ENCODE measurements around the gene CYP46A1.
"Not testable (repeated sequence)": the region's sequence is repeated elsewhere in the genome, so short reads cannot be mapped to it uniquely, and the experiment has no call there.

The CYP46A1 gene

GRCh38 chr14:99636487-99636886 lies 47.6 kb upstream of the CYP46A1 start:
- Histone ChIP-seq H3K4me1 (ENCODE audit: insufficient read depth, low read length, severe bottlenecking) (no peaks in the 10 kb centered on the region), H3K4me2 (ENCODE audit: low read length) (no peak overlapping the region), H2AFZ (ENCODE audit: low read length) (no peak overlapping the region), H3K27ac (ENCODE audit: low read depth, low read length, poor library complexity, severe bottlenecking) (no peak overlapping the region), H4K20me1 (ENCODE audit: insufficient read depth, low read length) (no peaks in the 10 kb centered on the region), H3F3A (ENCODE audit: insufficient read depth, low read length) (no peaks in the 10 kb centered on the region), H3K9me3 (ENCODE audit: low read length) (no peaks in the 10 kb centered on the region), H3K9me2 (ENCODE audit: low read depth, low read length) (no peaks in the 10 kb centered on the region), H3K27me3 (ENCODE audit: insufficient read depth, low read length) (no peaks in the 10 kb centered on the region; the same call in 1 of the 2 replicates), H3K9ac (ENCODE audit: low read length) (no peak overlapping the region), H3K79me2 (ENCODE audit: insufficient read depth, low read length) (no peaks in the 10 kb centered on the region), H3K36me3 (ENCODE audit: insufficient read depth, low read length) (no peaks in the 10 kb centered on the region), H3K4me3 (ENCODE audit: low read depth, low read length, poor library complexity, severe bottlenecking) (no peak overlapping the region)
- TF ChIP-seq CTCF (IDR thresholded peaks at IDR 0.05; ENCODE audit: low read length): no peak
- no peak for TF ChIP-seq EZH2 (IDR thresholded peaks at IDR 0.05; ENCODE audit: borderline replicate concordance, low read length)

GRCh38 chr14:99637624-99638023 lies 46.5 kb upstream of the CYP46A1 start:
- no peaks in the 10 kb centered on the region for H3K9me3 ChIP-seq (ENCODE audit: low read length)
- no peaks in the 10 kb centered on the region; the same call in 1 of the 2 replicates for H3K27me3 ChIP-seq (ENCODE audit: insufficient read depth, low read length)
- H3K79me2 ChIP-seq (ENCODE audit: insufficient read depth, low read length): no peaks in the 10 kb centered on the region
- H3K36me3 ChIP-seq (ENCODE audit: insufficient read depth, low read length): no peaks in the 10 kb centered on the region
- H3K4me2 ChIP-seq (ENCODE audit: low read length): no peak overlapping the region
- no peak overlapping the region for H3K4me3 ChIP-seq (ENCODE audit: low read depth, low read length, poor library complexity, severe bottlenecking)
- no peaks in the 10 kb centered on the region for H4K20me1 ChIP-seq (ENCODE audit: insufficient read depth, low read length)
- no peaks in the 10 kb centered on the region for H3K4me1 ChIP-seq (ENCODE audit: insufficient read depth, low read length, severe bottlenecking)
- no peak overlapping the region for H3K27ac ChIP-seq (ENCODE audit: low read depth, low read length, poor library complexity, severe bottlenecking)
- H2AFZ ChIP-seq (ENCODE audit: low read length): no peak overlapping the region
- TF ChIP-seq EZH2 (IDR thresholded peaks at IDR 0.05; ENCODE audit: borderline replicate concordance, low read length): no peak
- TF ChIP-seq CTCF (IDR thresholded peaks at IDR 0.05; ENCODE audit: low read length): no peak
- H3F3A ChIP-seq (ENCODE audit: insufficient read depth, low read length): no peaks in the 10 kb centered on the region
- no peaks in the 10 kb centered on the region for H3K9me2 ChIP-seq (ENCODE audit: low read depth, low read length)
- H3K9ac ChIP-seq (ENCODE audit: low read length): no peak overlapping the region

- H3F3A ChIP-seq (ENCODE audit: insufficient read depth, low read length); H2AFZ ChIP-seq (ENCODE audit: low read length); H3K36me3 ChIP-seq (ENCODE audit: insufficient read depth, low read length); H3K9me2 ChIP-seq (ENCODE audit: low read depth, low read length); H4K20me1 ChIP-seq (ENCODE audit: insufficient read depth, low read length); H3K4me3 ChIP-seq (ENCODE audit: low read depth, low read length, poor library complexity, severe bottlenecking); H3K27me3 ChIP-seq (ENCODE audit: insufficient read depth, low read length); H3K9ac ChIP-seq (ENCODE audit: low read length); H3K4me2 ChIP-seq (ENCODE audit: low read length); H3K9me3 ChIP-seq (ENCODE audit: low read length); H3K27ac ChIP-seq (ENCODE audit: low read depth, low read length, poor library complexity, severe bottlenecking); H3K79me2 ChIP-seq (ENCODE audit: insufficient read depth, low read length); H3K4me1 ChIP-seq (ENCODE audit: insufficient read depth, low read length, severe bottlenecking): not testable (repeated sequence)
Observed at GRCh38 chr14:99642771-99643170, 41.3 kb upstream of the CYP46A1 start.

GRCh38 chr14:99643343-99643742 lies 40.8 kb upstream of the CYP46A1 start:
- no peaks in the 10 kb centered on the region for H4K20me1 ChIP-seq (ENCODE audit: insufficient read depth, low read length)
- no peak overlapping the region for H3K27ac ChIP-seq (ENCODE audit: low read depth, low read length, poor library complexity, severe bottlenecking)
- no peaks in the 10 kb centered on the region for H3K9me2 ChIP-seq (ENCODE audit: low read depth, low read length)
- H3F3A ChIP-seq (ENCODE audit: insufficient read depth, low read length): no peaks in the 10 kb centered on the region
- TF ChIP-seq CTCF (IDR thresholded peaks at IDR 0.05; ENCODE audit: low read length) (no peak), EZH2 (IDR thresholded peaks at IDR 0.05; ENCODE audit: borderline replicate concordance, low read length) (no peak)
- no peak overlapping the region for H3K9ac ChIP-seq (ENCODE audit: low read length)
- no peak overlapping the region for H3K4me2 ChIP-seq (ENCODE audit: low read length)
- no peaks in the 10 kb centered on the region for H3K4me1 ChIP-seq (ENCODE audit: insufficient read depth, low read length, severe bottlenecking)
- H3K79me2 ChIP-seq (ENCODE audit: insufficient read depth, low read length): no peaks in the 10 kb centered on the region
- H3K36me3 ChIP-seq (ENCODE audit: insufficient read depth, low read length): no peaks in the 10 kb centered on the region
- H2AFZ ChIP-seq (ENCODE audit: low read length): no peak overlapping the region
- H3K4me3 ChIP-seq (ENCODE audit: low read depth, low read length, poor library complexity, severe bottlenecking): no peak overlapping the region
- H3K9me3 ChIP-seq (ENCODE audit: low read length): no peaks in the 10 kb centered on the region
- no peaks in the 10 kb centered on the region for H3K27me3 ChIP-seq (ENCODE audit: insufficient read depth, low read length)
